Limb (tissue), 2 donors: ENCODE data around the gene KCNH2.

Experiments
- DNase-seq, 2 donors: peaks; one replicate each; pipeline ENCODE4 v3.0.0-alpha.2; 2016; ENCODE audit errors: extremely low spot score in 2 of 2

KCNH2 gene

DNA sequence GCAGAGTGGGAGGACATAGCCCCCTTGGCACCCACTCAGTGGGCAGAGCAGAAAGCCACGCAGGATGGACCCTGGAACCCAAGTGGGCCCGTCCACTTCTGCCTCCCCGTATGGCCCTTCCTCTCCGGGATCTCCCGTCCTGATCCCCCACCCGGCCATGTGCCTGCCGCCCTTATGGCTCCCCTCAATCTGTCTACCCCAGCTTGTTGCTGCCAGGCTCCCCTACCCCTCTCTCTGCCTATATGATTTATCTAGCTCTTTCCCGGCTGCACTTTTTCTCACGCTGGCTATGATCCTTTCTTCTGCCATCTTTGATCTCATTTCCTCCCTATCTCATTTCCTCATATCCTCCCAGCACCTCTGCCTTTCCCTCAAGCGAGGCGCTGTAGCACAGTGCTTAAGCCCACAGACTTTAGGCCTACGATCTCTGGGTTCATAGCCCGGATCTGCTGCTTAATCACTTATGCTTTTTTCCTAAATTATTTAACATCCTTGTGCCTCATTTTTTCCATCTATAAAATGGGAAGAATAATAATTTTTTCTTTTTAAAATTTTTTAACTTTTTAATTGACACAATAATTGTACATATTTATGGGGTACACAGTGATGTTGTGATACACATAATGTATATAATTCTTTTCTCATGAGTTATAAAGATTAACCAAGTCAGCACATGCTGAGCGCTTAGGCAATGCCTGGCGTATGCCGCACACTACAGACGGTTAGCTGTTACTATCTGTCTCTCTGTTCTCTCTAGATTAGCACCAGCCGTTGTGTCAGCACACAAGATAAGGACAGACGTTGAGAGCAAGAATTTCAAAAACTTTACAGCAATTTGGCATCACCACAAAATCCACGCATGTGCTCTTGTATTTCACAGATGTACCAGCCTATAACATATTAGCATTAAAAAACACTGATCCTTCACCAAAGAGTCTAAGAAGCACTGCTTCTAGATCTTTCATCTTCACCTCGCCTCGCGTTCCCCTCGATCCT, 18.1 kb downstream of the KCNH2 start:
- no peak for DNase-seq

DNA sequence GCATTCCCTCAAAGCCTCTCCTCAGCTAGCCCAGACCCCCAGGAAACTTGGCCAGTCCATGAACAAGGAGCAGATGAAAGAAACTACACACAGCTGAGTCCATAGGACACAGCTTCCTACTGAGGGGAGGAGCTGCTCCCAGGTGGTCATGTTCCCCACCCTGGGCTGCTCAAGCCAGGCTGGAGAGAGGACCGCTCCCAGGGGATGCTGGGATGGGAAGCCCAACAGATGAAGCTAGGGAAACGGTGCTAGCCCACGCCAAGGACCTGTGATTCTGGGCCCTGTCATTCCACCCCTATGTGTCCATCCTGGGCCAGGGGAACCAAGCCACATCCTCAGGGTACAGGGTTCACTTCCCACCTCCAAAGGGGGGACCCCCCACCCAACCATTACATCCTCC, 19.0 kb downstream of the KCNH2 start:
- DNase-seq: no peak

GRCh38 chr7:150958597-150958996, 19.5 kb downstream of the KCNH2 start:
- no peak for DNase-seq

GRCh38 chr7:150958062-150958552, 20.0 kb downstream of the KCNH2 start:
- no peak for DNase-seq

DNA sequence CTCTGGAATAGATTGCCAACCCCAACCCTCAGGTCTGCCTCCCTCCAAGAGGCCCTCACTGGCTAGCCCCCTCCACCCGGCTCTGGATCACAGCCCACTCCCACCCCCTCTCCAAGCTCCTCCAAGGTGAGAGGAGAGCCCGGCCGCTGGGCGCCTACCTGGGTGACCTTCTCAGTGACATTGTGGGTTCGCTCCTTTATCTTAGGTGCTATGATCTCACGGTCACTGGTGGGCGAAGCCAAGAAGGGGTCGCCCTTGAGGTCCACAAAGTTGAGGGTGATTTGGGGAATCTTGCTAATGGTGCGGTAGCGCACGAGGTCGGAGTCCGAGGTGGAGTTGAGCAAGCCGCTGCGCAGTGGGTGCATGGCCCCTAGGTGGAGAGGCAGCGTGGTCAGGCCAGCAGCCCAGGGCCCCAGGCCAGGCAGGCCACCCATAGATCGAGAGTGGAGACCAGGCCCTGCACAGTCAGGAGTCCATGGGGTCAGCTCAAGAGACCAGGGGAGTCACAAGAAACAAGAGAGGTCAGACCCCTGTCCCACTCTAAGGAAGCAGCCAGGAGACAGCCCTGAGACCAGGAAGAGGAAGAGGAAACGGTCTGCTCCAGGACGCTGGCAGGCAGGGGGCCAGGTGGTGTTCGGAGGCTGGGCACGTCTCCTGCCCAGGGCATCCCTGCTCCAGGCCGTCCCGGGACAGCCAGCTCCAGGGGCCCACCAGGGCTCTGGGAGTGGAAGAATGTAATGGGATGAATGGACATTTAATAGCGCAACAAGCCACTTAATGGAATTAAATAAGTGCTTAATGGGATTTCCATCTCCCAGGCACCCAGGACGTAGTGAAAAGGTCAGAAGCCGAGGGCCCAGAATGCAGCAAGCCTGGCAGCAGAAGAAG, 20.7 kb downstream of the KCNH2 start:
- no peak for DNase-seq

- DNase-seq: no peak
Measured at GRCh38 chr7:150956395-150957132, 21.6 kb downstream of the KCNH2 start.

DNA sequence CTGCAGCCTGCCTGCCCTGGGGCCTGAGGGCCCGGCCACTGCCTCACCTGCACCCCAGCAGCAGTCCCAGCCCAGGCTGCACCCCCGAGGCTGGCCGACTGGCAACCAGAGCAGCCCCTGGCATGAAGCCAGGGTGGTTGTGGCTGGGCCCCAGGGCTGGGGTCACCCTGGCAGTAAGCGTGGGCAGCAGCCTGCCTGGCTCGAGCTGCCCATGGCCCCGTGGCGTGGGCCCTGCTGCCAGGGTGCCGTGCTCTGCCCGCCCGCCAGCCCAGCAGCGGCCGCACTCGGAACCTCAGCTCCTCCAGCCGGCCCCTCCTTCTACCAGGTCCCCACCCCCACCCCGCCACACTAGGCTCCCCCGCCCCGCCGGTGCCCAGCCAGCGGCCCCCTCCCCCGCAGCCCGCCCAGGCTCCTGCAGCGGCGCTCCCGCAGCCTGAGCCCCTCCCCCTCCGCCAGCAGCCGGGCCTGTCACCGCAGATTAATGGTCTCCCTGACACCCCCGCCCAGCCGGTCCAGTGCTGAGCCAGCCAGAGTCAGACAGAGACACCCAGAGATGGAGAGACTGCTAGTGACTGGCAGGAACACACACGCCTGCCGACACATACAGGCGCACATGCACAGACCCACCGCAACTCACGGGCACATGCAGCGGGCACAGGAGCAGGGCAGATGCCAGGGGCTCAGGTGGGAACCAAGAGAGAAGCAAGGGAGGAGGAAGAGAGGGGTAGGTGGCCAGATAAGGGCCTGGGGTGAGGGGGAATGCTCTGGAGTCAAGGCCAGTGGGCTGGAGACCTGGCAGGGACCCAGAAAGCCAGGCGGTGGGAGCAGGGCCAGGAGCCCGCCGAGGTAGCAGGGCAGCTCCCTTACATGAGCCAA, 22.4 kb downstream of the KCNH2 start:
- DNase-seq: peak; percentile 63 to 87

GRCh38 chr7:150954986-150955518, 23.1 kb downstream of the KCNH2 start:
- no peak for DNase-seq

DNA sequence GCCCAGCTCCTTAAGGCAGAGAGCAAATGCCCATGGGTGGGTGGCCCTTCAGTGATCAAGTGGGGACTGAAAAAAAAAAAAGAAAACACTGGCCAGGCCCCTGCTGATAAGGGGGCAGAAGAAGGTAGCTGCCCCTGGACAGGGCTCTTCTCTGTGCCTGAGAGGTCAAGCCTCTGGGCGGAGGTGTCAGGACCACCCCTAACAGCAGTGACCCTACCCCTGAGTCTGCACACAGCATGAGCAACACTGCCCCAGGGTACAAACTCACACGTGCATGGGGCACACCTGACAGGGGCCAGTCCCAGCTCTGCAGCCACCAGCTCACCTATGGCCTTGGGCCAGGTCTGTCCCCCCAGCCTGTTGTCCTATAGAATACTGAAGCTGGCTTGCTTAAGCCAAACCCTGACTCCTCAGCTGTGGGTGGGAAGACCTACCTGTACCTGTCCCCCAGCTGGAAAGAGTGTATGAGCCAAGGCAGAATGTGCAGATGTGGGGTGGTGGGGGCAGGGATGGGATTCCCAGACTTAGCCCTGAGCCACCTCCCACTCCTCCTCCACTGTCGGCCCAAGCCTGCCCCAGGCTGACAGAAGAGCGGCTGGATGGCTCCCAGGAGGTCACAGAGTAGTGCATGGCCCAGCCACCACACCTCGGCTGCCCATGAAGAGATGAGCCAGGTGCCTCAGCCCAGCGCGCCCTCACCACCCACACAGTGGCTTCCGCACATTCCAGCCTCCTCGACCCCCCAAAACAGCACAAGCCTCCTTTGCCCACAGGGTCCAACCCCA, 23.7 kb downstream of the KCNH2 start:
- no peak for DNase-seq

- no peak for DNase-seq
Measured at GRCh38 chr7:150953061-150953997, 24.8 kb downstream of the KCNH2 start.

GRCh38 chr7:150952331-150953050, 25.6 kb downstream of the KCNH2 start:
- no peak for DNase-seq

- DNase-seq: peak in 1 of 2 donors; percentile 12
Measured at GRCh38 chr7:150951521-150951920, 26.6 kb downstream of the KCNH2 start.

GRCh38 chr7:150951181-150951520, 27.0 kb downstream of the KCNH2 start:
- peak in 1 of 2 donors; percentile 17 for DNase-seq

DNA sequence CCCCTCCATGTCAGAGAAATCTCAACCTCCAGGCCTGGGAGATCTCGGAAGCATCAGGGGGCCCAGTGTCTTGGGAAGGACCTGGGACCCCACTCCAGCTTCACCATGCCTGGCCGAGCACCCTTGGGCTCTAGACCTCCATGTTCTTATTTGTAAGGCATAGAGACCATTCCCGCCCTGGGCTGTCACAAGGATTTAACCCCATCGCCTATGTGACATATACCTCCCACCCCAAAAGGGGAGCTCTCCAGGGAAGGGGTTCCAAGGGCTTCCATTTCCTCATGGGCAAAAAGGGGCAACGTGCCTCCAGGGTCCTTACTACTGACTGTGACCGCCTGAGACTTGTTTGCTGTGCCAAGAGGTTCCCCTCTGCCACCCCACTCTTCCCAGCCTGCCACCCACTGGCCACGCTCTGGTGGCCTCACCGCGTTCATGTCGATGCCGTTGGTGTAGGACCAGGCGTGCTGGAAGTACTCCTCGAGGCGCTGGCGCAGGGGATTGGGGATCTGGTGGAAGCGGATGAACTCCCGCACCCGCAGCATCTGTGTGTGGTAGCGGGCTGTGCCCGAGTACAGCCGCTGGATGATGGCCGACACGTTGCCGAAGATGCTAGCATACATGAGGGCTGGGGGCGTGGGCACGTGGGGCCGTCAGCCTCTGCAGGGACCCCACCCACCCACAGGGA, 27.5 kb downstream of the KCNH2 start:
- DNase-seq: peak in 1 of 2 donors; percentile 20

DNA sequence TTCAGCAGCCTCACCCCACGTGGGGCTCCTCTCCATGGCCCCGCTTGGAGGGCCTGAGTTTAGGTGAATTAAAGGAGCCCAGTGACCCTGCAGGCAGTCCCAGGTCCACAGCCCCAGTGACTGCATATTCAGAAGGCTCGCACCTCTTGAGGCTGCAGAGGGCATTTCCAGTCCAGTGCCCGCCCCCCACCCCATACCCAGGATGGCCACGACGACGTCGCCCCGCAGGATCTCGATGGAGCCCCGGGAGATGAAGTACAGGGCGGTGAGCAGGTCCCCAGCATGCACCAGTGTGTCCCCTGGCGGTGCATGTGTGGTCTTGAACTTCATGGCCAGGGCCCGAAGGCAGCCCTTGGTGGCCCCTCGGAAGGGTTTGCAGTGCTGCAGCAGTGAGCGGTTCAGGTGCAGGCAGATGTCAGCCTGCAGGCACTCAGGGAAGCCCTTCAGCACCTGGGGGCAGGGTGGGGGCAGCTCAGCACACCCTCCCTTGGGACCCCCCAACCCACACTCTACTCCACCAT, 28.1 kb downstream of the KCNH2 start:
- peak in 1 of 2 donors; percentile 16 for DNase-seq

- DNase-seq: peak in 1 of 2 donors; percentile 30
Measured at GRCh38 chr7:150949564-150949963, 28.6 kb downstream of the KCNH2 start.
